GM23338 (cell line): ENCODE data around the gene GARIN3. TPM values are rescaled to one million over a fixed set of nuclear protein-coding genes. Genes with fewer than 3 reads are reported as not detected.

Experiments used
- ATAC-seq: fragments of 200-7000 bp; cut with Tn5 transposase; 3 replicates; pipeline ENCODE4 v1.9.1; 2020
- DNase-seq: peaks from one replicate; pipeline ENCODE4 v3.0.0-alpha.2; 2015; ENCODE audit warnings: low spot score
- H2AFZ ChIP-seq: fragments of 200-600 bp; sonication (generic); 2 replicates; pipeline ENCODE4 v1.8.0; 2016; ENCODE audit warnings: antibody characterized with exemption, mild to moderate bottlenecking, moderate library complexity
- H3F3A ChIP-seq: fragments of 200-600 bp; sonication (generic); replicated peaks from 2 replicates; pipeline ENCODE4 v1.8.0; 2017; ENCODE audit warnings: antibody characterized with exemption, mixed run types, low read depth
- H3K27ac ChIP-seq: fragments of 200-600 bp; sonication (generic); 2 replicates; pipeline ENCODE4 v1.6.1; 2016; ENCODE audit warnings: low read depth
- H3K27me3 ChIP-seq: fragments of 200-600 bp; sonication (generic); 2 replicates; pipeline ENCODE4 v1.8.0; 2016; ENCODE audit warnings: mild to moderate bottlenecking, mixed run types, moderate library complexity; ENCODE audit not compliant: insufficient read depth
- H3K36me3 ChIP-seq: fragments of 200-600 bp; sonication (generic); 2 replicates; pipeline ENCODE4 v1.8.0; 2016; ENCODE audit warnings: mild to moderate bottlenecking; ENCODE audit not compliant: insufficient read depth
- H3K4me1 ChIP-seq: fragments of 200-600 bp; sonication (generic); 2 replicates; pipeline ENCODE4 v1.8.0; 2016; ENCODE audit warnings: mild to moderate bottlenecking, moderate library complexity; ENCODE audit not compliant: insufficient read depth
- H3K4me2 ChIP-seq: fragments of 200-600 bp; sonication (generic); 2 replicates; pipeline ENCODE4 v1.7.1; 2017; ENCODE audit warnings: mixed run types
- H3K4me3 ChIP-seq: fragments of 200-600 bp; sonication (generic); 2 replicates; pipeline ENCODE4 v1.6.1; 2016; ENCODE audit warnings: mixed run types
- H3K79me2 ChIP-seq: fragments of 200-600 bp; sonication (generic); replicated peaks from 2 replicates; pipeline ENCODE4 v1.8.0; 2017; ENCODE audit warnings: mild to moderate bottlenecking; ENCODE audit not compliant: insufficient read depth
- H3K9me2 ChIP-seq: fragments of 200-600 bp; sonication (generic); 2 replicates; pipeline ENCODE4 v1.8.0; 2017; ENCODE audit not compliant: insufficient read depth
- H4K20me1 ChIP-seq: fragments of 200-600 bp; sonication (generic); replicated peaks from 2 replicates; pipeline ENCODE4 v1.8.0; 2017; ENCODE audit warnings: mild to moderate bottlenecking; ENCODE audit not compliant: insufficient read depth
- H3K27ac Mint-ChIP-seq: 2 replicates; pipeline ENCODE4 v1.8.0; 2020; ENCODE audit warnings: inconsistent platforms, mild to moderate bottlenecking, moderate library complexity, mixed read lengths
- H3K27me3 Mint-ChIP-seq: 3 replicates; pipeline ENCODE4 v1.8.0; 2022; ENCODE audit warnings: low read depth, mild to moderate bottlenecking, moderate library complexity, mixed read lengths, inconsistent platforms; ENCODE audit not compliant: insufficient read depth, poor library complexity
- H3K36me3 Mint-ChIP-seq: 3 replicates; pipeline ENCODE4 v1.8.0; 2021; ENCODE audit warnings: low read depth, mild to moderate bottlenecking, inconsistent platforms, moderate library complexity, mixed read lengths
- H3K4me1 Mint-ChIP-seq: 3 replicates; pipeline ENCODE4 v1.8.0; 2020; ENCODE audit warnings: mild to moderate bottlenecking, inconsistent platforms, mixed read lengths
- H3K4me3 Mint-ChIP-seq: 3 replicates; pipeline ENCODE4 v1.8.0; 2021; ENCODE audit warnings: moderate library complexity, mild to moderate bottlenecking, inconsistent platforms, mixed read lengths
- H3K9me3 Mint-ChIP-seq: 3 replicates; pipeline ENCODE4 v1.8.0; 2020; ENCODE audit warnings: moderate library complexity, mild to moderate bottlenecking, inconsistent platforms, mixed read lengths
- CREB1 ChIP-seq: fragments of 250-450 bp; sonication (Bioruptor Pico); IDR thresholded peaks from 2 replicates; pipeline ENCODE4 v1.5.0; 2020; ENCODE audit warnings: low read depth, mild to moderate bottlenecking, moderate library complexity
- CTCF ChIP-seq, 2 experiments: fragments of 200-600 bp in 1 of 2; sonication (generic) in 1 of 2; conservative IDR thresholded peaks; 2 replicates each; pipeline versions ENCODE4 v1.5.1 to v1.6.1; 2016 to 2017; ENCODE audit warnings: antibody characterized with exemption in 2 of 2, low read depth in 2 of 2, mild to moderate bottlenecking in 2 of 2, moderate library complexity in 1 of 2
- ETS1 ChIP-seq: IDR thresholded peaks from 2 replicates; pipeline ENCODE4 v1.6.1; 2016; ENCODE audit warnings: antibody characterized with exemption
- EZH2 ChIP-seq: fragments of 200-600 bp; sonication (generic); IDR thresholded peaks from one replicate; pipeline ENCODE4 v1.8.0; 2017; ENCODE audit warnings: antibody characterized with exemption, mild to moderate bottlenecking, low read depth; ENCODE audit not compliant: unreplicated experiment
- EZH2phosphoT487 ChIP-seq: fragments of 200-600 bp; sonication (generic); IDR thresholded peaks from one replicate; pipeline ENCODE4 v1.8.1; 2018; ENCODE audit warnings: antibody characterized with exemption; ENCODE audit not compliant: unreplicated experiment
- JUNB ChIP-seq: IDR thresholded peaks from one replicate; pipeline ENCODE4 v1.6.1; 2016; ENCODE audit warnings: antibody characterized with exemption; ENCODE audit not compliant: unreplicated experiment
- NANOG ChIP-seq: IDR thresholded peaks from 2 replicates; pipeline ENCODE4 v1.6.1; 2016; ENCODE audit warnings: antibody characterized with exemption, borderline replicate concordance
- POLR2AphosphoS5 ChIP-seq: IDR thresholded peaks from 2 replicates; pipeline ENCODE4 v1.6.1; 2016; ENCODE audit warnings: antibody characterized with exemption, low read depth
- REST ChIP-seq: IDR thresholded peaks from one replicate; pipeline ENCODE4 v1.6.1; 2018; ENCODE audit warnings: antibody characterized with exemption; ENCODE audit not compliant: unreplicated experiment
- STAT1 ChIP-seq: IDR thresholded peaks from one replicate; pipeline ENCODE4 v1.6.1; 2016; ENCODE audit warnings: antibody characterized with exemption; ENCODE audit not compliant: unreplicated experiment
- ZNF114 ChIP-seq: fragments of 250-450 bp; sonication (Bioruptor Pico); IDR thresholded peaks from 2 replicates; pipeline ENCODE4 v1.5.0; 2020; ENCODE audit warnings: mild to moderate bottlenecking, moderate library complexity
- ZNF331 ChIP-seq: fragments of 250-450 bp; sonication (Bioruptor Pico); IDR thresholded peaks from 2 replicates; pipeline ENCODE4 v1.5.0; 2020; ENCODE audit warnings: low read depth, mild to moderate bottlenecking, moderate library complexity
- ZNF462 ChIP-seq: fragments of 250-450 bp; sonication (Bioruptor Pico); IDR thresholded peaks from 2 replicates; pipeline ENCODE4 v1.5.0; 2020; ENCODE audit warnings: mild to moderate bottlenecking, moderate library complexity
- polyA plus RNA-seq: library from polyadenylated mRNA; unstranded; fragments of >200 nt; fragmentation: Nextera tagmentation; extraction: Ambion mirVana; gene quantifications from 2 replicates; pipeline ENCODE4 v1.2.1, GENCODE V29; 2016
- total RNA-seq: library from RNA; depleted of rRNA; stranded (reverse); fragments of >200 nt; shearing (Covaris generic); gene quantifications from 2 replicates; pipeline ENCODE4 v1.2.3, GENCODE V29; 2014

Gene GARIN3
- total and polyA plus RNA-seq, 2 experiments from 2014 or later, result not detected

- H3K36me3 ChIP-seq, result no peaks in the 10 kb centered on the region
- no peaks in the 10 kb centered on the region for H3K79me2 ChIP-seq
- Mint-ChIP-seq H3K4me1 (no peaks in the 10 kb centered on the region), H3K4me3 (no peak overlapping the region), H3K27me3 (no peaks in the 10 kb centered on the region), H3K36me3 (no peaks in the 10 kb centered on the region), H3K9me3 (no peaks in the 10 kb centered on the region), H3K27ac (no peak overlapping the region)
- H4K20me1 ChIP-seq, result no peaks in the 10 kb centered on the region
- H3K4me2 ChIP-seq, result no peak overlapping the region
- DNase-seq (no peak), ATAC-seq (no peak)
- H3K27ac ChIP-seq, result no peak overlapping the region
- no peaks in the 10 kb centered on the region for H3K4me1 ChIP-seq
- no peaks in the 10 kb centered on the region for H3F3A ChIP-seq
- TF ChIP-seq CREB1 (CRISPR knock-in tag) (no peak), EZH2 (no peak), REST (no peak), JUNB (no peak), STAT1 (no peak), ZNF331 (CRISPR knock-in tag) (no peak), ZNF114 (CRISPR knock-in tag) (no peak), ETS1 (no peak), CTCF (conservative IDR thresholded peaks at IDR 0.05; ENCODE audit: low read depth in 2 of 2) (no peak), EZH2phosphoT487 (no peak), NANOG (no peak), ZNF462 (CRISPR knock-in tag) (no peak), POLR2AphosphoS5 (no peak)
- peak overlapping the region; percentile 4; the same call in 1 of the 2 replicates for H2AFZ ChIP-seq
- H3K4me3 ChIP-seq, result no peak overlapping the region
- H3K9me2 ChIP-seq, result no peaks in the 10 kb centered on the region
- no peaks in the 10 kb centered on the region for H3K27me3 ChIP-seq
Measured at GRCh38 chr5:157198277-157198986, 32.4 kb upstream of the GARIN3 start.
